HG03103 (cell line): ENCODE data around the gene ZDHHC8.

Experiments
- ATAC-seq: cut with Tn5 transposase; IDR thresholded peaks from one replicate; pipeline ENCODE4 v1.9.1; 2021; ENCODE audit warnings: low read depth; ENCODE audit not compliant: unreplicated experiment

Gene ZDHHC8

DNA sequence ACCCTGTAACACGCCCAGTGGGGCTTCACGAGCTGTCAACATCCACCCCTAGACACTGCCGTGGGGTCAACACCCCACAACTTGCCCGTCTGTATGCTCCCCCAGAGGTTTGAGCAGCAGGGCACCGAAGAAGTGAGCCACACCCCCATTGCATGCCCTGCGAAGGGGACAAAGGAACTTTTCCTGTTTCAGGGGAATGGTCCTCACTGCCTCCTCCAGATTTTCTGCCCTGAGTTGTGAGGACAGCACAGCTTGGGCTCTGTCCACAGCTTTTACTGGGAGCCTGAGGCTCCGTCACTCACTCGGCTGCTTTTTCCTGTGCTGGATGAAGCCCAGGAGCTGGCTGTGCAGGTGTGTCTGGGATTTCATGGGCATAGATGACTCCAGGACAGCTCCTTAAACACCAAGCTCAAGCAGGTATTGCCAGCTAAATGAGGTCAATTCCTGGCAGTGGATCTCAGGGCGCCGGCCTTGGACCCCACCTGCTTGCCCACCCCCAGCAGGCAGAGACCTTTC, 59.5 kb downstream of the ZDHHC8 start:
- no peak for ATAC-seq

DNA sequence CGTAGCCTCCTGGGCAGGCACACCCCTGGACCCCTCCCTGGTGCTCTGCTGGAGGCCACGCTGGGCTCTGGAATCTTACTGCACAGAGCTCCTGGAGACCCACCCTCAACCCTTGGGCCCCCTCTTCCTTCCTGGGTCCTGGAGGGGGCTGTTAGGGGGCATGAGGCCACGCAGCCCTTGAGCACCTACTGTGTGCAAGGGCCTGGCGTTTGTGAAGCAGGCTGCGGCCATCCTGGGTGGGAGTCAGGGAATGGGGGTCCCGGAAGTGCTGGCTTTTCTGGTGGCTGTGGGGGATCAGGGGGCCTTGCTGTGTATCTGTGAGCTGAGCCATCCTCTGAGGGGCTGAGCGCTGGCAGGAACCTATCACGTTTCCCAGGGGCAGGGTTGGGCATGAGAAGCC, 60.2 kb downstream of the ZDHHC8 start:
- ATAC-seq, result no peak

DNA sequence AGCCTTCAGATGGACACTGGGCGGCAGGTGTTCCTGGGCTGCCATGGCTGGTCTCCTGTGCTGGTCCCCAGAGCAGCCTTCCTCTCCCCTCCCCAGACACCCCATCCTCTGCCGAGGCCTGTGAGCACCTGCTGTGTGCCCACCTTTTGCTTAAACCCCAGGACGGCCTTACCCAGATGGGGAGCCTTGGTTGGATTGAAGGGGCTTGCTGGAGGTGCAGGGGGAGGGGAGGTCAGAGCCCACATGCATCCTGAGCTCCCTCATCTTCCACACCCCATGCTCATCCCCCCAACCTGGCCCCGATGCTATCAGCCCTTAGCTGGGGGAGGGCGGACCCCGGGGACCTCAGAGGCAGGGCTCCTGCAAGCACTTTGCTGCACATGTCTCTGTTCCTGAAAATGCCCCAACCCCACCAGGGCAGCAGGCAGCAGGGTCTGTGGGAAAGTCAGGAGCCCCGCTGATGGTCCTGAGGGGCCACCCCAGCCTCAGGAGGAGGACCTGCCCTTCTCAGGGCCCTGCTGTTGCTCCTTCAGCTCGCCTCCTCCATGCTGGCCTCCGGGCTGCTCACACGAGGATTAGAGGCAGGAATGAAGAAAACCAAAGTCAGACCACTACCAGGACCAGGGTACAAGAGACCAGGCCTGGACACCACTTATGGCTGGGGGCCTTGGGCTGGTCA, 60.8 kb downstream of the ZDHHC8 start:
- ATAC-seq, result no peak

DNA sequence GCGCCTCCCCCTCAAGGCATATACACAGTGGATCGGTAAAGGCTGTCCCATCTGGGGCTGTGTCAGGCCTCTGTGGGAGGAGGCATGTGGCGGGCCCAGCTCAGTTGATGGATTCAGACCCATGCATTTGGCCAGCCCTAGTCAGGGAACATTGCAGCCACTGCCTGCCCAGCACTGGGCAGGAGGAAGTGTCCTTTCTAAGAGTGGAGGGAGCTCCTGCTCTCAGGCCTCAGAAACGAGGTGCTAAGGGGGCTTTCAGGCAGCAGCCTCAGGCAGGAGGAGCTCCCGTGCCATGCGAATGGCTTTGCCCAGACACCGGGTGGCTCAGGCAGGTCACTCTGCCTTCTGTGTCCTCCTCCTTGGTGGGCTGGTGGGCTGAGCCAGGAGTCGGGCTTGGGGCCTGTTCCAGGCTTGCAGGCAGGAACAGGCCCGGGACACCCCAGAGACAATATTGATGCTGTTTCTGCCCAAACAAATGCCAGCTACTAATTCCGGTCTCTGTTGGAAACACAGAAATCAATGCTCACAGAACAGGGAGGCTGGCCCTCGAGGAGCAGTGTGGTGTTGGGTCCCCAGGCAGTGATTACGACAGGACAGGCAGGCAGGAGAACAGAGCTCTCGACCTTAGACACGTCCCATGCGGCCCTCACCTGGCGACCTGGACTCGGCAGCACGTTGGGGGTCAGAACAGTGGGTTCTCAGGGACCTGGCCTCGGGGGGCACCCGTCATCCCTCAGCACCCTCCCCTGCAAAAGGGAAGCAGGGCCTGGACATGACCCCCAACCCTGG, 61.6 kb downstream of the ZDHHC8 start:
- ATAC-seq, result no peak

DNA sequence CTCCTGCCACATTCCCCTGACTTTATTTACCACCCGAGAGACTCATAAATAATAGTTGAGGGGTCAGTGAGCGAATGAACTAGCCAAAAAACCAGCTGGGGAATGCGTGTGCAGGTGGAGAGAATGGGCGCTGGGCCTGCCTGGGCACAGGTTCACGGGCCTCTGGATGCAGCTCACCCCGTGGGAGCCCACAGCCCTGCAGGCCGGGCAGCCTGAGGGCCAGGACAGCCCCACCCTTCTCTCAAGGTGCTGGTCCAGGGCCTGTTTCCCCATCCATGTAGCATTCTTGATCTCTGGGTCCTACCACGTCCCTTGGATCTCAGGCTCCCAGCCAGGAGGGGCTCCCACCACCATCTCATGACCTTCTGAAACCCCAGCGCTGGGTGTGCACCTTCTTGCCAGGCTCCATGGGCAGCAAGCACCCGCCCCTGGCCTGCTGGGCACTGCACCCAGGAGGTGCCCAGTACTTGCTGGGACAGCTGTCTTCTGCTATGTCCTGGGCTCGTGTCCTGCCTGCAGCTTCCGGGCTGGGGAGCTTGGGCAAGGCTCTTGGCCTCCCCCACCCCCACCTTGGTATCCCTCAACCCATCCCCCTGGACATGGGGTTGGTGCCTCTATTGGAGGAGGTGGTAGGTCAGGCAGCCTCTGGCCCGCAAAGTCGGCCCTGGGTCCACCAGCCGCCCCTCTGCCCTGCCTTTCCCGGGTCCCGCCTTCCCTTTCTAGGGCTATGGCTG, 62.3 kb downstream of the ZDHHC8 start:
- no peak for ATAC-seq

DNA sequence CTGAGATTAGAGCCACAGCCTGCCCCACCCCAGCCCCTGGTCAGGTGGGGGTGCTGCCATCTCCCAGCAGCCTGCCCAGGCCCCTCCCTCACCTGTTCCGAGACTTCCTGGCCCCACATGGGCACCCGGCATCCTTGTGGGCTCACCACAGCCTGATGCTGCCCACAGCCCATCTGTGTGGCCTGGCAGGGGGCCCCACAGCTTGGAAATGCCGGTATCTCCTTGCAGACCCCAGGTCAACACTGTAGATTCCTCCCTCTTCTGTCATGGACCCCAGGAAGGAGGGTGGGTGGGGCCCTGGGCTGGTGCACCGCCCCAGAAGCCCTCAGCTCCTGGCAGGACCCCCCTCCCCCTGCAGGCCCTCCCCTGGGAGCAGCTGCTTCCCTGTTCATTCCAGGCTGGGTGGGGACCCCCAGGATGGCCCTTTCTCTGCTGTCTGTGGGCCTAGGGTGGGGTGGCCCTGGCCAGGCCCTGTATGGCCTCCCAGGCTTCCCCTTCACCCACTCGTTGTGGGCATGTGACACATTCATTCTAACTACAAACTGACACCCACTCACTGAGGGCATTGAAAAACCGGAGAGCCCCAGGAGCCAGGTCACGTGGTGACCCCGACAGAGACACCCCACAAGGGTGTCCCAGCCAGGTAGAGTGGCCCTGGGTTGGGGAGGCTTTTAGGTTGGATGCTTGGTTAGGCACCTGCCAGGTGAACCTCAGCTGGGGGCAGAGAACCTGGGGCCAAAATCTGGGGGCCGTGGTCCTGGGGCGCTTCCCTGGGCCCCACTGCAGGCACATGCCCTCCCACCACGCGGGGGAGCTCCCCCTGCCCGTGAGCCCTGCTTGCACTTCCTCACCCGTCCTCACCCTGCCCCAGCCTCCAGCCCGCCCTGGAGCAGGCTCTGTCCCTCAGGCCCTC, 63.3 kb downstream of the ZDHHC8 start:
- no peak for ATAC-seq

DNA sequence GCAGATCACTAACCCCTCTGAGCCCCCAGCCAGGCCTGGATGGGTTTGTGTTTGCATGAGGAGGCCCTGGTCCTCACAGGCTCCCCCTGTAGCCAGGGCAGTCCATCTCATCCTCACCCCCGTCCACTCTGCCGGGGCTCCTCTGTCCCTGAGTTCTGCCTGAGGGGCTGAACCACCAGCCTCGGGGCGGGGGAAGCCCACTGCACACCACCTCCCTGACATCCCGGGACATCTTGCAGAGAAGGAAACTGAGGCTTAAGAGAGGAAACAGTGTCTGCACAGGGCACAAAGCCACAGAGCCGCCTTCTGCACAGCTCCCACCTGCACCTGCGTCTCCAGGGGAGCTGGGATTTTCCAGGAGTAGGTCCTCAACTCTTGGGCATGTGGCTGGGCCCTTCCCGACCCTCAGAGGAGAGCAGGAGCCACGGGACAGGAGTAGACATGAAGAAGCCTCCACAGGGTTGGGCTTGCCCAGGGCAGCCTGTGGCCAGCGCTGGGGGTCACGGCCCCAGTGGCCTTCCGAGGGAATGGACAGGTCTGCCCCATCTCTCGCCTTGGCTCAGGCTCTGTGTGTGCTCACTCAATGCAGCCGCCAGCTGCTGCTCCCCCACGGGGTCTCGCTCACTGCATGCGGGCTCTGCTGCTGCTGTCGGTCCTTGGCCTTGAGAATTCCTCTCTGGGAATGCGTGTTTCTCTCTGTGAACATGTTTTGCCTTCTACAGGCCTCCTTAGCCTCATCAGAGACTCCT, 64.7 kb downstream of the ZDHHC8 start:
- ATAC-seq, result no peak
